ENCODE measurements around the gene TC2N.

- peak in 1 of 4 experiments; percentile 13 for TF ChIP-seq CTCF (IDR thresholded peaks at IDR 0.05)
- no peak for TF ChIP-seq POLR2A (IDR thresholded peaks at IDR 0.05)
These were observed 25.7 kb upstream of the TC2N start for GRCh38 chr14:91893007-91893406.

Measured in sigmoid colon (tissue), 3 donors.